LoVo (cell line): ENCODE measurements around the gene AHCYL2.
"Not testable (repeated sequence)": the region's sequence is repeated elsewhere in the genome, so short reads cannot be mapped to it uniquely, and the experiment has no call there.

Experiments
- DNase-seq: peaks from one replicate; pipeline ENCODE4 v3.0.0-alpha.2; 2016; ENCODE audit warnings: low spot score

AHCYL2 gene

DNA sequence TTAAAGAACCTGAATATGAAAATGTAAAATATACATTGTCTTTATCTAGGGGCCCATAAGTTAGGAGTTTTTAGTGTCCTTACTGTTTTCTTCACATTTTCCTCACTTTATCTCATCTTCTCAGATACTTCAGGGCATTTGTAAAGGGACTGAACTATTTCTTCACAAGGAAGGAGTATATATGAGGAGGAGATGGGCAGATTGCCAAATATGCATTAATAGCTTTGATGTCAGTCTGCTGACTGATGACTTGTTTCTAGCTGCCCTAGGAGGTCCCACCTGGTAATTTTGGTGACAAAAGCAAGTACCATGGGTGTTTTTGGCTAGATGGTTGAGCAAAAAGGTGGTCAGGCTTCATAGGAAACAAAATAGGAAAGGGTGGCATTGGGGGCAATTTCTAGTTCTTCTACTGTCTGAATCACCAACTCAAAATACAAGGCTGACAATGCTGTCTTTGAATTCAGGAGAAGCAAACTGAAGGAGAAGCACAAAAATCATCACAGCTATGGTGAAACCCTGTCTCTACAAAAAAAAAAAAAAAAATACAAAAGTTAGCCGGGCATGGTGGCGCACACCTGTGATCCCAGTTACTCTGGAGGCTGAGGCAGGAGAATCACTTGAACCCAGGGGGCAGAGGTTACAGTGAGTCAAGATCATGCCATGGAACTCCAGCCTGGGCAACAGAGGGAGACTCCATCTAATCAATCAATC lies 199.0 kb downstream of the AHCYL2 start:
- DNase-seq = peak; percentile 41

DNA sequence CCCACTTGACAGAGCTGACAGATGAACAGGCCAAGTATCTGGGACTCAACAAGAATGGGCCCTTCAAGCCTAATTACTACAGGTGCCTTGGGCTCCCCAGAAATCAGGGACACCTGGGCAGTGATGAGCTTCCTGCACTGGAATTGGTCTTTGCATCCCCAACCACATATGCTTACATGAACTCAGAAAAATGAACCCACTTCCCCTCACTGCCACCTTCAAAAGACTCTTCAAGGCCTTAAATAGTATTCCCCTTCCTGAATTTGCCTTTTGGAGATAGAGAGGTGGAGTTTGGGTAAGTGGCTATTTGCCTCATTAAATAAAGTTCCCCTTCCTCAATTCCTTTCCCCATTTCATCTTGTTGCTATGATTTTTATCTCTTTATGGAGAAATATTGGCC lies 201.7 kb downstream of the AHCYL2 start:
- DNase-seq = no peak

GRCh38 chr7:129427526-129428045 lies 202.8 kb downstream of the AHCYL2 start:
- no peak for DNase-seq

DNA sequence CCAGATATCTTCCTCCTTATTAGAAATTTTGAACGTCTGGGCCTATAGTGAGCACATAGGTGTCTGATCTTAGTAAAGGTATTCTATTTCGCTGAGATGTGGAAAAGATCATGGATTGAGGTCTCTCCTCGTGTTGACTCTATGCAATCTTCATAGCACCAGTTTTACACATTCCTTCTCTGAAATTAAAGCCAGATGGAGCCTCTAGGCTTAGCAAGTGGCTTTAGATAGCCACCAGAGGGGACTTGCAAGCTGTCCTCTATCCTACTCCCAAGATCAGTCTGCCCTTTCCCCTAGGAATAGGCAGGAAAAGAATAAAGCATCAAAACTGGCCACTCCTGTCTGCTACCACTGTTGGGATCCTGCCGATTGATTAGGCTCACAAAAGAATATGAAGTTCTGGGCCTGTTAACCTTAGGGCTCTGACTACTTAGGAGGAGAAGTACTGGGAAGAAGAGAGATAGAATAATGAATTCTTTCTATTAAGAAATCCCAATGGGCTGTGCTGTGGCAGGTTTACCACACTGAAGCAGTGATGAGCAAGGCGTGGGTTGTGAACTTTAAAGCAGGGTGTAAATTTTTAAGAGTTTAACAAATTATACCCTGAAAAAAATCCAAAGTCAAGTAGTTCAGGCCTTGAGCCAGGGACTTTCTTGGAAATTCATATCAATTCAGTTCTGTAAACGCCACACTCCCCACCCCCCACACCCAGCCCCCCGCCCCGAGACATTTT lies 207.2 kb downstream of the AHCYL2 start:
- DNase-seq = no peak

GRCh38 chr7:129433847-129434674 lies 209.2 kb downstream of the AHCYL2 start, which contains the start of gene STRIP2:
Gene STRIP2 (plus strand): TSS chr7:129434432. CDS start chr7:129434473, 41 bp downstream.
- peak; percentile 95 for DNase-seq

DNA sequence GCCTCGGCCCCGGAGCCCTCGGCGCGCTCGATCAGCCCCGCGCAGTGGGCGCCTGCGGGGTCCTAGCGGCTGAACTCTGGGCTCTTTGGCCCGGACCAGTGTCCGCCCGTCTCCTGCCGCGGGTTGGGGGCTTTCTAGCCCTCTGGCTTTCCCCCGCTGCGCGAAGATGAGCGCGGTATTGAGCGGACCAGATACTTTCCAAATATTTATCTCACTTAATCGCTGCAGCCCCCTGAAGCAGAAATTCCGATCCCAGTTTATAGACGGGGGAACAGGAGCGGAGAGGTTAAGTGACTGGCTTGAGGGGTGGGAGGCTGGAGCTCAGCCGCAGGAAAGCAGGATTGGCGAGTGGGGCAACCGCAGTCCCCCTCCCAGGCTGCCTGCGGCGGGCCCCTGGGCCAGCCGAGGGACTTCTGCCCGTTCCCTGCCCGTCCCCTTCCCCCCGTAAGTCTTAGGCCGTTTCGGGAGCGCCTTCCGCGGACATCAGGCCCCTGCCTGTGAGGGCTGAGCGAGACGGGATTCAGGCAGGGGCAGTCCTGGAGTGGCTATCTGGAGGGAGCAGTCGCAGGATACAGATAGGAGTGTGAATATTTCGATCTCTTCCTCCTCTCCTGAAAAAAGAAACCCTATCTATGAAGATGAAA lies 210.0 kb downstream of the AHCYL2 start:
- DNase-seq = no peak

GRCh38 chr7:129435414-129435829 lies 210.6 kb downstream of the AHCYL2 start:
- DNase-seq = no peak

GRCh38 chr7:129436335-129436923 lies 211.6 kb downstream of the AHCYL2 start:
- DNase-seq = no peak

DNA sequence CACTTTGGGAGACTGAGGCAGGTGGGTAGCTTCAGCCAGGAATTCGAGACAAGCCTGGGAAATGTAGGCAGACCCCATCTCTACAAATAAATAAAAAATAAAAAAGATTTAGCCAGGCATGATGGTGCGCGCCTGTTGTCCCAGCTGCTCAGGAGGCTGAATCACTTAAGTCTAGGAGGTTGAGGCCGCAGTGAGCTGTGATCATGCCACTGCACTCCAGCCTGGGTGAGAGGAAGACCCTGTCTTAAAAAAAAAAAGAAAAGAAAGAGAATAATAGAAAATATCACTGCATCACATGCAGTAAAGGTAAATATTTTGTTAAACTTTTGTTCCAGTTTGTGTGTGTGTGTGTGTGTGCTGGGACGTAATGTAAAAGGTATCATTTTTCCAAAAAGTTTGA lies 212.4 kb downstream of the AHCYL2 start:
- DNase-seq = no peak

DNA sequence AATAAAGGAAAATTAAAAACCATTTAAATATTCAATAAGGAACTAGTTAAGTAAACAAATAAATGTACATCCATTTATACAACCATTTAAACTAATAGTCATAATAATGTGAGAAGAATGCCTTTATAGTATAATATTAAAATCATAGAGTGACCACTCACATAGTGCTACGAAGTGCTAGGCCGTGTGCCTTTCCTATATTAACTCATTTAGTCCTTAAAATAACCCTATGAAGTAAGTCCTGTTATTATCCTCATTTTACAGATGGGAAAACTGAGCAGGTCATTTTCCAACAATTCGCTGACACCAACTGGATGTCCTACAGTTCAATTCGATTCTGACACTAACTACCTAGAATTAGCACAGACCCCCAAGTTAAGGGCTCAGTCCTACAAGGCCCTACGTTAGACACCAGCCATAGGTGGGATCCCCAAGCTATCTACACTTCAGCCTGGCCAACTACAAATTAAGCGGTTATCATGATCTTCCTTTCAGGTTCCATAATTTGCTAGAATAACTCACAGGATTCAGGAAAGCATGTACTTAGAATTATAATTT lies 213.5 kb downstream of the AHCYL2 start:
- DNase-seq = no peak

DNA sequence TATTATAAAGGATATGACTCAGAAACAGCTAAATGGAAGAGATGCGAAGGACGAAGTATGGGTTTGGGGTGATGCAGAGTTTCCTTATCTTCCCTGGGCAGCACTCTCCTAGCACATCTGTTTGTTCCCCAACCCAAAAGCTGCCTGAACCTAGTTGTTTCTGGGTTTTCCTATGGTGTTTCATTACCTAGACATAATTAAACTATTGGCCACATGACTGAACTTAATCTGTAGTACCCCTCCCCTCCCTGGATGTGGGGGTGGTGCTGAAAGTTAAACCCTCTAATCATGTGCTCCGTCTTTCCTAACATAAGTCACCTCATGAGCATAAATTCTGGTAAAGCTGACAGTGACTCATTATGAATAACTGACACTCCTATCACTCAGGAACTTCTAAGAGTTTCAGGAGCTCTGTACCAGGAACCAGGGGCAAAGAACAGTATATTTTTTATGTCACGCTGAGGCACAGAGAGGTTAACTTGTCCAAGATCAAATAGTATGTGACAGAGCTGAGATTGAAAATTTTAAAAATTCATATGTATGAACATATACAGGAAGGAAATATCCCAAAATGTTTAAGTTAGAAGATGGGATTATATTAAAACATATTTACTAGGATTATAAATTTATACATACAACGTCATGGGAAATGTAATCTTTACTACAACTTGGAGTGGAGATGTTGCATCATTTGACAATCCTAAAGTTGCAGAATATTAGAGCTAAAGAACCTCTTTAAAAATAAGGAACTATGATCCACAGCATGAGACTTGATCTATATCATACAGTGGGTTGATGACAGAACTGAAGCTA lies 214.2 kb downstream of the AHCYL2 start:
- peak; percentile 71 for DNase-seq

- DNase-seq = no peak
These were observed 215.3 kb downstream of the AHCYL2 start for GRCh38 chr7:129439963-129440625.

- no peak for DNase-seq
These were observed 218.8 kb downstream of the AHCYL2 start for GRCh38 chr7:129443612-129444011.

- not testable (repeated sequence) for DNase-seq
These were observed 219.9 kb downstream of the AHCYL2 start for GRCh38 chr7:129444776-129445175.

- not testable (repeated sequence) for DNase-seq
These were observed 222.1 kb downstream of the AHCYL2 start for GRCh38 chr7:129446925-129447324.

DNA sequence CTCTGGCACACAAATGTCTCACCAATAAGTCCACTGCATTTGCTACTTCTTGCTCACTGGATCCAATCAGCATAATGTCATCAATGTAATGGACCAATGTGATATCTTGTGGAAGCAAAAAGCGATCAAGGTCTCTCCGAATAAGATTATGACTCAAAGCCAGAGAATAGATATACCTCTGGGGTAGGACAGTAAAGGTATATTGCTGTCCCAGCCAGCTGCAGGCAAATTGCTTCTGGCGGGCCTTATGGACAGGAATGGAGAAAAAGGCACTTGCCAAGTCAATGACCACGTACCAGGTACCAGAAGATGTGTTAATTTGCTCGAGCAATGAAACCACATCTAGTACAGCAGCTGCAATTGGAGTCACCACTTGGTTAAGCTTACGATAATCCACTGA lies 222.6 kb downstream of the AHCYL2 start:
- DNase-seq = not testable (repeated sequence)

DNA sequence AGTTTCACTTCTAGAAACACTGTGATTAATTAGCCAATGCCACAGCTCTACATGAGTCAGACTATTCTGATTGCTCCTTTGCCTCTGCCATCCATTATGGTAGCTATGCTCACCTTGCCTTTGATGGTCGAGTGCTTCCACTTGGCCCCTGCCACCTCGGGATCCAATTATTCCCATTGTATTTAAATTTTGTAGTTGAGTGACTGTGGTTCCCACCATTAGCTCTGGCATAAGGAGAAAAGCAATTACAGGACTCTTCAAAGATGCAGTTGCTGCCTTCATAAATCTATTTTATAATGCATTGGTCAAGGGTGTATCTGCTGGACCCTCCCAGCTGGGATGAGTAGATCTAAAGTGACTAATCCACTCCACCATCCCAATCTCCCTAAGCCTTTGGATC lies 223.8 kb downstream of the AHCYL2 start:
- not testable (repeated sequence) for DNase-seq

- DNase-seq = no peak
These were observed 225.5 kb downstream of the AHCYL2 start for GRCh38 chr7:129450295-129450694.

DNA sequence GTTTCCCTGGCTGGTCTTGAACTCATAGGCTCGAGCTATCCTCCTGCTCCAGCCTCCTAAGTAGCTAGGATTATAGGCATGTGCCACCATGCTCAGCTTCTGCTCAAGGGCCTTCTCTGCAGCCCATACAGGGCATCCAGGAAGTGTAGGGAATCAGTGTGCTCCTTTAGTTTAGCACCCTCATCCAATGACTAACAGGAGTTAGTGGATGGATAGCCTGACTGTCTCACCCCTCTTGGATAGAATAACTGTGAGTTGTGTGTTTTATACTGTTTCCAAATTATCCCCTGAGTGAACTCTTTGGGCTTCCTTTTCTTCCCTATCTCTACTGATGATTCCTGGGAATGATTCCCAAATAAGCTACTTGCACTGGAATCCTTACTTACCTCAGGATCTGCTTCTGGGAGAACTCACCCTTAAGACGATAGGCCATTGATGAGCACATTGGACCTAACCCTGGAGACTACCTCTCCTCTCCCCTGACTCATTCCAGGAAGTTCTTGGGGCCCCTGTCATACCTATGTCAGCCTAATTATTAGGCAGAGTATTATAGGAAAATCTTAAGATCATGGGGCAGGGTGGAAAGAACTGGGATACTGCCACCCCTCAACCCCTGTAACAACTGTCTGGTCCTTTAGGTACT lies 227.9 kb downstream of the AHCYL2 start:
- peak; percentile 14 for DNase-seq
